ENCODE measurements around the gene PTPRQ. TPM values are rescaled to one million over a fixed set of nuclear protein-coding genes. Genes with fewer than 3 reads are reported as not detected.

Gene PTPRQ
- total RNA-seq, 1 experiment from 2014 or later, result not detected

- Histone ChIP-seq H3K27me3 (ENCODE audit: control insufficient read depth, insufficient read depth, low read length) (no peaks in the 10 kb centered on the region), H3K36me3 (ENCODE audit: control insufficient read depth, insufficient read depth, low read length) (no peaks in the 10 kb centered on the region), H3K4me3 (ENCODE audit: low read depth in 2 of 2, low read length in 2 of 2) (no peak overlapping the region), H3K4me1 (ENCODE audit: control insufficient read depth, insufficient read depth, low read length) (no peaks in the 10 kb centered on the region), H3K27ac (ENCODE audit: low read length) (no peak overlapping the region), H3K9me3 (ENCODE audit: control insufficient read depth, insufficient read depth, low read depth, low read length) (no peaks in the 10 kb centered on the region)
- BruUV-seq (replicated peaks), result no TSS peak
- intact Hi-C loops (cut with micrococcal nuclease; ENCODE audit: unreplicated experiment) (no loop called here), in situ Hi-C loops (cut with HindIII; ENCODE audit: low pct_unique_long_range_greater_than_20kb, low sequenced_read_pairs) (no loop called here)
- ChIA-PET CTCF (no interaction called here), POLR2A (no interaction called here)
- ATAC-seq (no peak), DNase-seq (ENCODE audit: low read depth, low spot score) (no peak)
- no peak for TF ChIP-seq SIN3A (IDR thresholded peaks at IDR 0.05; ENCODE audit: borderline replicate concordance, insufficient read depth, low read depth, low read length)
- no peak for TF ChIP-seq TCF7L2 (IDR thresholded peaks at IDR 0.05; ENCODE audit: low read depth, low read length)
- no peak for TF ChIP-seq REST (IDR thresholded peaks at IDR 0.05; ENCODE audit: insufficient read depth in 1 of 2, low read depth in 2 of 2, low read length in 1 of 2)
- TF ChIP-seq CTCF (IDR thresholded peaks at IDR 0.05), result no peak
- no peak for TF ChIP-seq POLR2AphosphoS5 (IDR thresholded peaks at IDR 0.05; ENCODE audit: low read depth, low read length)
Observed at GRCh38 chr12:80676856-80677255, 232.8 kb downstream of the PTPRQ start.

- H3K4me3 ChIP-seq (ENCODE audit: low read depth in 2 of 2, low read length in 2 of 2), result no peak overlapping the region
- no peaks in the 10 kb centered on the region for H3K9me3 ChIP-seq (ENCODE audit: control insufficient read depth, insufficient read depth, low read depth, low read length)
- H3K27ac ChIP-seq (ENCODE audit: low read length), result no peak overlapping the region
- H3K27me3 ChIP-seq (ENCODE audit: control insufficient read depth, insufficient read depth, low read length), result no peaks in the 10 kb centered on the region
- TF ChIP-seq POLR2AphosphoS5 (IDR thresholded peaks at IDR 0.05; ENCODE audit: low read depth, low read length), result no peak
- TF ChIP-seq REST (IDR thresholded peaks at IDR 0.05; ENCODE audit: insufficient read depth in 1 of 2, low read depth in 2 of 2, low read length in 1 of 2), result no peak
- TF ChIP-seq SIN3A (IDR thresholded peaks at IDR 0.05; ENCODE audit: borderline replicate concordance, insufficient read depth, low read depth, low read length), result no peak
- no peak for TF ChIP-seq CTCF (IDR thresholded peaks at IDR 0.05)
- TF ChIP-seq TCF7L2 (IDR thresholded peaks at IDR 0.05; ENCODE audit: low read depth, low read length), result no peak
- no peaks in the 10 kb centered on the region for H3K4me1 ChIP-seq (ENCODE audit: control insufficient read depth, insufficient read depth, low read length)
- no peaks in the 10 kb centered on the region for H3K36me3 ChIP-seq (ENCODE audit: control insufficient read depth, insufficient read depth, low read length)
- DNase-seq (ENCODE audit: low read depth, low spot score) (no peak), ATAC-seq (no peak)
- in situ Hi-C loops (cut with HindIII; ENCODE audit: low pct_unique_long_range_greater_than_20kb, low sequenced_read_pairs) (no loop called here), intact Hi-C loops (cut with micrococcal nuclease; ENCODE audit: unreplicated experiment) (no loop called here)
- ChIA-PET CTCF (no interaction called here), POLR2A (no interaction called here)
- no TSS peak for BruUV-seq (replicated peaks)
Observed at GRCh38 chr12:80677994-80678393, 234.0 kb downstream of the PTPRQ start.

Measured in Panc1 (cell line).